Prostate gland (tissue), 2 donors: ENCODE measurements around the gene OGFOD1. TPM values are rescaled to one million over a fixed set of nuclear protein-coding genes. Genes with fewer than 3 reads are reported as not detected.

Experiments
- DNase-seq: peaks from one replicate; pipeline ENCODE4 v3.0.0-alpha.2; 2019; ENCODE audit warnings: low spot score
- H3K27ac ChIP-seq, 2 donors: fragments of 200-600 bp; sonication (generic); 2 replicates each; pipeline ENCODE4 v1.5.1; 2017 to 2019
- H3K27me3 ChIP-seq: fragments of 200-600 bp; sonication (generic); replicated peaks from 2 replicates; pipeline ENCODE4 v1.5.1; 2019; ENCODE audit not compliant: insufficient read depth
- H3K36me3 ChIP-seq, 2 donors: fragments of 200-600 bp; sonication (generic); 1 replicate in 1 of 2; 2 replicates in 1 of 2; pipeline versions ENCODE4 v1.5.1 to v1.8.1; 2017 to 2019
- H3K4me1 ChIP-seq: fragments of 200-600 bp; sonication (generic); replicated peaks from 2 replicates; pipeline ENCODE4 v1.5.1; 2019
- H3K4me3 ChIP-seq, 2 donors: fragments of 200-600 bp; sonication (generic); 2 replicates each; pipeline ENCODE4 v1.5.1; 2017 to 2019
- H3K9me3 ChIP-seq: fragments of 200-600 bp; sonication (generic); 2 replicates; pipeline ENCODE4 v1.5.1; 2017
- POLR2A ChIP-seq: fragments of 450-650 bp; IDR thresholded peaks from one replicate; pipeline ENCODE4 v1.6.1; 2016; ENCODE audit warnings: antibody characterized with exemption, mild to moderate bottlenecking
- POLR2AphosphoS5 ChIP-seq: sonication (generic); formaldehyde crosslinking; IDR thresholded peaks from one replicate; pipeline ENCODE4 v1.6.1; 2017; ENCODE audit warnings: antibody characterized with exemption
- WGBS: methylation state at CpG from one replicate; pipeline ENCODE4 v1.1.5; 2018; 5-methylcytosine and 5-hydroxymethylcytosine counted together
- intact Hi-C: fragments of 100-400 bp; cut with DNase I; formaldehyde crosslinking; loops from one replicate; pipeline ENCODE4 v1.14.2; 2022
- total RNA-seq, 2 donors: library from RNA; depleted of rRNA; stranded (reverse); fragments of >200 nt; gene quantifications; one replicate each; pipeline ENCODE4 v1.1.0, GENCODE V29; 2016
- TF ChIP-seq, protein P1 (sequence below), 4 experiments: fragments of 200-600 bp in 2 of 4; fragments of 450-650 bp in 2 of 4; sonication (generic) in 2 of 4; IDR thresholded peaks; 1 replicate in 3 of 4; 2 replicates in 1 of 4; pipeline ENCODE4 v1.5.1; 2016 to 2019; ENCODE audit warnings: antibody characterized with exemption in 4 of 4, mild to moderate bottlenecking in 2 of 4, moderate library complexity in 2 of 4

The OGFOD1 gene
- total RNA-seq, 2 donors from 2014 or later = 18.5 to 57.2 TPM

DNA sequence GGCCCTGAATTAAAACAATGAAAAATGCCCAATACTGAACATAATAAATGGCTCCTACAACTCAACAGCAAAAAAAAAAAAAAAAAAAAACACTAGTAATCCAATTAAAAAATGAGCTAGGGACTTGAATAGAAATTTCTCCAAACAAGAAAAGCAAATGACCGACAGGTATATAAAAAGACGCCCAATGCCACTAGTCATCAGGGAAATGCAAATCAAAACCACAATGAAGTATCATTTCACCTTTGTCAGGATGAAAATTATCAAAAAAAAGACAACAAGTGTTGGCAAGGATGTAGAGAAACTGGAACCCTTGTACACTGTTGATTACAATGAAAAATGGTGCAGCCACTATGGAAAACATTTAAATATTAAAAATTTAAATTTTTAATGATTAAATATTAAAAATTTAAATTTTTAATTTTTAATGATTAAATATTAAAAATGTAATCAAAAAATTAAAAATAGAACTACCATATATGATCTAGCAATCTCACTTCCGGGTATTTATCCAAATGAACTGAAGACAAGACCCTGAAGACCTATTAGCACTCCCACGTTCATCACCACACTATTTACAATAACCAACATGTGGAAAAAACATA, 40.4 kb downstream of the OGFOD1 start:
- DNase-seq = no peak
- H3K27me3 ChIP-seq = no peaks in the 10 kb centered on the region
- TF ChIP-seq, protein P1, sequence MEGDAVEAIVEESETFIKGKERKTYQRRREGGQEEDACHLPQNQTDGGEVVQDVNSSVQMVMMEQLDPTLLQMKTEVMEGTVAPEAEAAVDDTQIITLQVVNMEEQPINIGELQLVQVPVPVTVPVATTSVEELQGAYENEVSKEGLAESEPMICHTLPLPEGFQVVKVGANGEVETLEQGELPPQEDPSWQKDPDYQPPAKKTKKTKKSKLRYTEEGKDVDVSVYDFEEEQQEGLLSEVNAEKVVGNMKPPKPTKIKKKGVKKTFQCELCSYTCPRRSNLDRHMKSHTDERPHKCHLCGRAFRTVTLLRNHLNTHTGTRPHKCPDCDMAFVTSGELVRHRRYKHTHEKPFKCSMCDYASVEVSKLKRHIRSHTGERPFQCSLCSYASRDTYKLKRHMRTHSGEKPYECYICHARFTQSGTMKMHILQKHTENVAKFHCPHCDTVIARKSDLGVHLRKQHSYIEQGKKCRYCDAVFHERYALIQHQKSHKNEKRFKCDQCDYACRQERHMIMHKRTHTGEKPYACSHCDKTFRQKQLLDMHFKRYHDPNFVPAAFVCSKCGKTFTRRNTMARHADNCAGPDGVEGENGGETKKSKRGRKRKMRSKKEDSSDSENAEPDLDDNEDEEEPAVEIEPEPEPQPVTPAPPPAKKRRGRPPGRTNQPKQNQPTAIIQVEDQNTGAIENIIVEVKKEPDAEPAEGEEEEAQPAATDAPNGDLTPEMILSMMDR (IDR thresholded peaks at IDR 0.05) = no peak
- TF ChIP-seq POLR2AphosphoS5 (no peak), POLR2A (no peak)
- no peaks in the 10 kb centered on the region for H3K36me3 ChIP-seq
- no peaks in the 10 kb centered on the region for H3K4me1 ChIP-seq
- H3K9me3 ChIP-seq = no peaks in the 10 kb centered on the region
- WGBS = 96% methylated on average over 4 of the region's 4 CpGs
- H3K27ac ChIP-seq = no peak overlapping the region
- intact Hi-C loops = no loop called here
- H3K4me3 ChIP-seq = no peak overlapping the region

DNA sequence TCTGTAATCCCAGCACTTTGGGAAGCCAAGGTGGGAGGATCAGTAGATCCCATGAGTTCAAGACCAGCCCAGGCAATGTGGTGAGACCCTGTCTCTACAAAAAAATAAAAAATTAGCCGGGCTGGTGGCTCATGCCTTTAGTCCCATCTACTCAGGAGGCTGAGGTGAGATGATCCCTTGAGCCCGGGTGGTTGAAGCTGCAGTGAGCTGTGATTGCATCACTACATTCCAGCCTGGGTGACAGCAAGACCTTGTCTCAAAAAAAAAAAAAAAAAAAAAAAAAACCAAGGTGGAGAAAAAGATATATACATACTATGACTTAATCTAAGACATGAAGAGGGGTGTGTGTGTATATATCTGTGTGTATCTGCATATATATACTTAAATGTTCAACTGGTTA, 41.8 kb downstream of the OGFOD1 start:
- 89% methylated on average over 2 of the region's 2 CpGs for WGBS
- DNase-seq = no peak
- intact Hi-C loops = no loop called here
- no peaks in the 10 kb centered on the region for H3K36me3 ChIP-seq
- no peak overlapping the region for H3K27ac ChIP-seq
- no peaks in the 10 kb centered on the region for H3K9me3 ChIP-seq
- H3K4me1 ChIP-seq = no peaks in the 10 kb centered on the region
- TF ChIP-seq POLR2A (no peak), POLR2AphosphoS5 (no peak)
- TF ChIP-seq, protein P1 (IDR thresholded peaks at IDR 0.05) = no peak
- no peaks in the 10 kb centered on the region for H3K27me3 ChIP-seq
- H3K4me3 ChIP-seq = no peak overlapping the region

DNA sequence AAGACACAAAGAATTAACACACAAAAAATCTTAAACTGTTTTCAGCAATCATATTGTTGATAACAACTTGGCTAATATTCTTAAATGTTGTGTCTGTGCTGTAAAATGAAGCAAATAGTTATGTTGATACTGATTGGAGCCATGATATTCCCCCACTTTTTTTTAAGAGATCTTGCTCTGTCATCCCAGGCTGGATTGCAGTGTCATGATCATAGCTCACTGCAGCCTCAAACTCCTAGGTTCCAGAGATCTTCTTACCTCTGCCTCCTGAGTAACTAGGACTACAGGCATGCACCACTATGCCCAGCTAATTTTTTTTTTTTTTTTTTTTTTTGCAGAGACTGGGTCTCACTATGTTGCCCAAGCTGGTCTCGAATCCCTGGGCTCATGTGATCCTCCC, 42.5 kb downstream of the OGFOD1 start:
- Histone ChIP-seq H3K9me3 (no peaks in the 10 kb centered on the region), H3K4me1 (no peaks in the 10 kb centered on the region), H3K4me3 (no peak overlapping the region), H3K27ac (no peak overlapping the region), H3K36me3 (no peaks in the 10 kb centered on the region), H3K27me3 (no peaks in the 10 kb centered on the region)
- intact Hi-C loops = no loop called here
- WGBS = 93% methylated on average over 1 of the region's 1 CpG
- DNase-seq = no peak
- TF ChIP-seq, protein P1 (IDR thresholded peaks at IDR 0.05) = no peak
- no peak for TF ChIP-seq POLR2AphosphoS5
- TF ChIP-seq POLR2A = no peak

DNA sequence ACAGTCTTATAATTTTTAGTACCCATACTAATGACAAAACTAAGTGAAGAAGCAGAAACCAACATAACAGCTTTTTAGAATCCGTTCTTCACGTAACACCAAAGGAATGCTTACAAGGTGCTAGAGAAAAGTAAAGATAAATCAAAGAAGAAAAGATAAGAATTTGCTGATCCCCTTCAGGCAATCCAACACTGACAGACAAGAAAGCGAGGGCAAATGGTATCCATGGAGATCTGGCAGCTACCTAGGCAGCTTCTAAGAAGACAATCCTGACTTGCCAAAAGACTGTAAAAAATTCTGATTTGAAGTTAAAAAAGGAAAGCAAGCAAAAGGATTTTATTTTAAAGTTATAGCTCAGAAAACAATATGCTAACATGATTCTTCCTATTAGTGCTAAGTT, 53.8 kb downstream of the OGFOD1 start:
- H3K36me3 ChIP-seq = peaks cover 0 to 6% of the 10 kb centered on the region in 2 donors
- H3K9me3 ChIP-seq = no peaks in the 10 kb centered on the region
- H3K27ac ChIP-seq = no peak overlapping the region
- intact Hi-C loops = no loop called here
- no peak overlapping the region for H3K4me3 ChIP-seq
- 40% methylated on average over 3 of the region's 3 CpGs for WGBS
- no peaks in the 10 kb centered on the region for H3K27me3 ChIP-seq
- no peak for TF ChIP-seq POLR2AphosphoS5
- no peaks in the 10 kb centered on the region for H3K4me1 ChIP-seq
- DNase-seq = no peak

DNA sequence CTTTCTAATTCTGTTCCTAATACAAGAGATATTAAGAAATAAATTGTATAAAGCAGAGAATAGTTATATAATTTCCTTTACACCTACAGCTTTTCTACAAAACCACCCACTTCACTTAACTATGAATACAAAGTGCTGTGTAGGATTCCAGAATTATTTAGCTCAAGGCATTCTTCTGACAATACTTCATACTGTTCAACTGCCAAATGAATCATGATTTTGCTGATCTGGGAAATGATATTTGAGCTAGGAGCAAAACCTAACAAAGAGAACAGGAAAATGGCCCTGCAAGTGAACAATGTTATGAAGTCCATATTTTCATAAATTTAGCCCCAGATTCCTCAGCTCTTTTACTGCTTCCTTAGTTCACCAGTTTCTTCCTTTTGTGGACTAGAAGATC, 55.6 kb downstream of the OGFOD1 start:
- no peak for DNase-seq
- no peaks in the 10 kb centered on the region for H3K9me3 ChIP-seq
- H3K36me3 ChIP-seq = peaks cover 0 to 4% of the 10 kb centered on the region in 2 donors
- no peaks in the 10 kb centered on the region for H3K4me1 ChIP-seq
- H3K27ac ChIP-seq = no peak overlapping the region
- intact Hi-C loops = no loop called here
- H3K4me3 ChIP-seq = no peak overlapping the region
- TF ChIP-seq, protein P1 (IDR thresholded peaks at IDR 0.05) = no peak
- no peak for TF ChIP-seq POLR2AphosphoS5
- no peak for TF ChIP-seq POLR2A
- no peaks in the 10 kb centered on the region for H3K27me3 ChIP-seq
